ENCODE measurements around the gene ALDH4A1. TPM values are rescaled to one million over a fixed set of nuclear protein-coding genes. Genes with fewer than 3 reads are reported as not detected.

Gene ALDH4A1
- total RNA-seq, 1 experiment from 2014 or later: 18.1 TPM

- peaks cover 96% of the 10 kb centered on the region for H3K79me2 ChIP-seq (ENCODE audit: low read length)
- CTCF ChIA-PET: no interaction called here
- DNase-seq: no peak
- intact Hi-C loops (cut with micrococcal nuclease): no loop called here
- H3K4me2 ChIP-seq (ENCODE audit: low read length): no peak overlapping the region
- H3F3A ChIP-seq (ENCODE audit: low read length, unreplicated experiment): no peaks in the 10 kb centered on the region
- H3K27ac ChIP-seq (ENCODE audit: low read length): no peak overlapping the region
- no TSS peak for BruUV-seq (replicated peaks)
- H3K9me2 ChIP-seq (replicated peaks; ENCODE audit: low read length): no peaks in the 10 kb centered on the region
- no peak for ATAC-seq
- no peaks in the 10 kb centered on the region for H3K9me3 ChIP-seq (ENCODE audit: low read length)
- H2AFZ ChIP-seq (ENCODE audit: low read length): no peak overlapping the region
- peaks cover 52% of the 10 kb centered on the region for H3K4me1 ChIP-seq (ENCODE audit: insufficient read depth, low read length)
- no peak overlapping the region for H3K4me3 ChIP-seq (ENCODE audit: low read length)
- H4K20me1 ChIP-seq (ENCODE audit: low read length): peaks cover 81% of the 10 kb centered on the region
- H3K36me3 ChIP-seq (ENCODE audit: low read depth, low read length): peaks cover 8% of the 10 kb centered on the region; the same call in 1 of the 2 replicates
- no peak overlapping the region for H3K9ac ChIP-seq (ENCODE audit: low read length)
- TF ChIP-seq, protein P1, sequence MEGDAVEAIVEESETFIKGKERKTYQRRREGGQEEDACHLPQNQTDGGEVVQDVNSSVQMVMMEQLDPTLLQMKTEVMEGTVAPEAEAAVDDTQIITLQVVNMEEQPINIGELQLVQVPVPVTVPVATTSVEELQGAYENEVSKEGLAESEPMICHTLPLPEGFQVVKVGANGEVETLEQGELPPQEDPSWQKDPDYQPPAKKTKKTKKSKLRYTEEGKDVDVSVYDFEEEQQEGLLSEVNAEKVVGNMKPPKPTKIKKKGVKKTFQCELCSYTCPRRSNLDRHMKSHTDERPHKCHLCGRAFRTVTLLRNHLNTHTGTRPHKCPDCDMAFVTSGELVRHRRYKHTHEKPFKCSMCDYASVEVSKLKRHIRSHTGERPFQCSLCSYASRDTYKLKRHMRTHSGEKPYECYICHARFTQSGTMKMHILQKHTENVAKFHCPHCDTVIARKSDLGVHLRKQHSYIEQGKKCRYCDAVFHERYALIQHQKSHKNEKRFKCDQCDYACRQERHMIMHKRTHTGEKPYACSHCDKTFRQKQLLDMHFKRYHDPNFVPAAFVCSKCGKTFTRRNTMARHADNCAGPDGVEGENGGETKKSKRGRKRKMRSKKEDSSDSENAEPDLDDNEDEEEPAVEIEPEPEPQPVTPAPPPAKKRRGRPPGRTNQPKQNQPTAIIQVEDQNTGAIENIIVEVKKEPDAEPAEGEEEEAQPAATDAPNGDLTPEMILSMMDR (conservative IDR thresholded peaks at IDR 0.05; ENCODE audit: low read depth, low read length): no peak
- TF ChIP-seq EZH2 (IDR thresholded peaks at IDR 0.05; ENCODE audit: low read length, unreplicated experiment) (no peak), EZH2phosphoT487 (IDR thresholded peaks at IDR 0.05; ENCODE audit: borderline replicate concordance, low read length) (no peak)
- POLR2A ChIA-PET (ENCODE audit: unreplicated experiment): no interaction called here
- no peaks in the 10 kb centered on the region for H3K27me3 ChIP-seq (ENCODE audit: low read length)
Observed at GRCh38 chr1:18951416-18951815, 49.1 kb upstream of the ALDH4A1 start.

- Histone ChIP-seq H3K9me3 (ENCODE audit: low read length) (no peaks in the 10 kb centered on the region), H4K20me1 (ENCODE audit: low read length) (peaks cover 81% of the 10 kb centered on the region), H3K27me3 (ENCODE audit: low read length) (no peaks in the 10 kb centered on the region), H3K4me2 (ENCODE audit: low read length) (no peak overlapping the region), H3K36me3 (ENCODE audit: low read depth, low read length) (peaks cover 8% of the 10 kb centered on the region; the same call in 1 of the 2 replicates), H3K4me3 (ENCODE audit: low read length) (no peak overlapping the region), H2AFZ (ENCODE audit: low read length) (no peak overlapping the region), H3F3A (ENCODE audit: low read length, unreplicated experiment) (no peaks in the 10 kb centered on the region), H3K27ac (ENCODE audit: low read length) (no peak overlapping the region), H3K9ac (ENCODE audit: low read length) (no peak overlapping the region), H3K4me1 (ENCODE audit: insufficient read depth, low read length) (peaks cover 52% of the 10 kb centered on the region), H3K9me2 (replicated peaks; ENCODE audit: low read length) (no peaks in the 10 kb centered on the region), H3K79me2 (ENCODE audit: low read length) (peaks cover 100% of the 10 kb centered on the region)
- TF ChIP-seq, protein P1 (conservative IDR thresholded peaks at IDR 0.05; ENCODE audit: low read depth, low read length): no peak
- TF ChIP-seq EZH2phosphoT487 (IDR thresholded peaks at IDR 0.05; ENCODE audit: borderline replicate concordance, low read length): no peak
- no peak for TF ChIP-seq EZH2 (IDR thresholded peaks at IDR 0.05; ENCODE audit: low read length, unreplicated experiment)
- DNase-seq (no peak), ATAC-seq (no peak)
- POLR2A ChIA-PET (ENCODE audit: unreplicated experiment): interaction anchor here (0.5 kb wide), 1 partner anchor 32 kb away, joined by 6 read pairs; no protein-coding TSS in a partner anchor
- intact Hi-C loops (cut with micrococcal nuclease): no loop called here
- CTCF ChIA-PET: no interaction called here
- BruUV-seq (replicated peaks): no TSS peak
Observed at GRCh38 chr1:18950401-18951026, 48.2 kb upstream of the ALDH4A1 start.

- H3K4me2 ChIP-seq (ENCODE audit: low read length): no peak overlapping the region
- ATAC-seq (no peak), DNase-seq (no peak)
- peaks cover 80% of the 10 kb centered on the region for H4K20me1 ChIP-seq (ENCODE audit: low read length)
- no peaks in the 10 kb centered on the region for H3K9me2 ChIP-seq (replicated peaks; ENCODE audit: low read length)
- intact Hi-C loops (cut with micrococcal nuclease): no loop called here
- H3K79me2 ChIP-seq (ENCODE audit: low read length): peaks cover 100% of the 10 kb centered on the region
- no TSS peak for BruUV-seq (replicated peaks)
- H3K9me3 ChIP-seq (ENCODE audit: low read length): no peaks in the 10 kb centered on the region
- ChIA-PET CTCF (no interaction called here), POLR2A (ENCODE audit: unreplicated experiment) (no interaction called here)
- no peak overlapping the region for H3K4me3 ChIP-seq (ENCODE audit: low read length)
- peaks cover 8% of the 10 kb centered on the region; the same call in 1 of the 2 replicates for H3K36me3 ChIP-seq (ENCODE audit: low read depth, low read length)
- no peaks in the 10 kb centered on the region for H3F3A ChIP-seq (ENCODE audit: low read length, unreplicated experiment)
- peaks cover 52% of the 10 kb centered on the region for H3K4me1 ChIP-seq (ENCODE audit: insufficient read depth, low read length)
- H3K27ac ChIP-seq (ENCODE audit: low read length): no peak overlapping the region
- TF ChIP-seq EZH2 (IDR thresholded peaks at IDR 0.05; ENCODE audit: low read length, unreplicated experiment) (no peak), EZH2phosphoT487 (IDR thresholded peaks at IDR 0.05; ENCODE audit: borderline replicate concordance, low read length) (no peak)
- TF ChIP-seq, protein P1 (conservative IDR thresholded peaks at IDR 0.05; ENCODE audit: low read depth, low read length): no peak
- no peak overlapping the region for H3K9ac ChIP-seq (ENCODE audit: low read length)
- H3K27me3 ChIP-seq (ENCODE audit: low read length): no peaks in the 10 kb centered on the region
- no peak overlapping the region for H2AFZ ChIP-seq (ENCODE audit: low read length)
Observed at GRCh38 chr1:18949686-18950400, 47.5 kb upstream of the ALDH4A1 start.
